HG02610 (cell line): ENCODE measurements around the gene ACP5.
"Not testable (repeated sequence)": the region's sequence is repeated elsewhere in the genome, so short reads cannot be mapped to it uniquely, and the experiment has no call there.

Experiments used
- ATAC-seq: cut with Tn5 transposase; IDR thresholded peaks from one replicate; pipeline ENCODE4 v1.9.1; 2021; ENCODE audit warnings: mild to moderate bottlenecking, moderate library complexity; ENCODE audit not compliant: unreplicated experiment

ACP5 gene

DNA sequence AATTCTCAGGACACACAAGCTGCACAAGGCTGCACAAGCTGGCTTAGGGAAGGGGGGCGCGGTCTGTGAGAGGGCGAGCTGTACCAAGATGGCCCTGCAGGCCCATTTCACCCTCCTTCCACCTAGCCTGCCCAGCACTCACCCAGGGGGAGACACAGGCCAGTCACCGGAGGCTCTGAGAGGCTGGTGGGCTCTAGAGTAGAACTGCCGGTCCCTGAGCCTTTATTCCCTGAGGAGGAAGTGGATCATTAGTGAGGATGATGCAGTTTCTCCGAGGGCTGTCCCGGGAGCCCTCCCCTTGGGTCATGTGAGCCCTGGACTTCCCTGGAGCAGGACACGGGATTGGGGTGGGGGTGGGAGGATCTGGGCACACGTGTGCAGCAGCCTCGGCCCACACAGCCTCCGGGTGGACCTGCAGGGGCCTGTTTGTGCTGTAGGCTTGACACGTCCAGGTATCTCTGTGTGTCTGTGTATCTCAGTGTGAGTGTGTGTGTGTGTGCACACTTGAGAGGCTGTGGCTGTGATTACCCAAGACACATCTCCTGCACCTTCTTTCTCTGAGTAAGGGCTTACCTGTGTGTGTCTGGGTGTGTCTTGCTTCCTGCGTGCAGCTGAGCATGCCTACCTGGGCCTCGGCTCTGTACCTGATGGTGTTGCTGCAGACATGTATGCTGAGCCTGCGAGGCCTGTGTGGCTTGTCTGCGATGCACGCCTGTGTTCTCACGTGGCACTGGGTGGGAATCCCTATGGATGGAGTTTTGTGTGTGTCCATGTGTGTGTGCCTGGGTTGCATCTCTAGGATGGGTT is at the start of gene ACP5:
ACP5 (minus strand) TSS at position 195 of the 807 bp plus-strand sequence. CDS start 328 bp downstream, outside the sequence.
- ATAC-seq = no peak

- no peak for ATAC-seq
These were observed 48.8 kb upstream of the ACP5 start for GRCh38 chr19:11626252-11626651.

- no peak for ATAC-seq
These were observed 46.6 kb upstream of the ACP5 start for GRCh38 chr19:11624069-11624463.

- ATAC-seq = not testable (repeated sequence)
These were observed 45.0 kb upstream of the ACP5 start for GRCh38 chr19:11622401-11622800.

DNA sequence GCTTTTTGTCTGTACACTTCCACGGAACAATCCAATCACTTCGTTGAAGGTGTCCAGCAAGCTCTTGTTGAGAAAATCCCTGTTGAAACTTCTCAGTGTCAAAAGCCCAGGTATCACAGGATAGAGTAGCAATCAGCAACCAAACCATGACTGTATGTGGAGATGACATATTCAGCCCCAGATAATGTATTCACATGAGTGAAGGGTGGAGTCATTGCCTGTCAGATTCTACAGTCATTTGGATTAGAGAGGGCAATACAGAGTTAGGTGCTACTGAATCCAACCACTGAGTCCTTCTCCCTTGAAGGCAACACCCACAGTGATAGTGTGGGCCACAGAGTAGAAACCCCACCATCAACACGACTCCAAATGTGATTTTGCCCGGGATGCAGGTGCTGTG is 43.1 kb upstream of the ACP5 start:
- no peak for ATAC-seq

- ATAC-seq = no peak
These were observed 40.0 kb upstream of the ACP5 start for GRCh38 chr19:11617180-11618062.

DNA sequence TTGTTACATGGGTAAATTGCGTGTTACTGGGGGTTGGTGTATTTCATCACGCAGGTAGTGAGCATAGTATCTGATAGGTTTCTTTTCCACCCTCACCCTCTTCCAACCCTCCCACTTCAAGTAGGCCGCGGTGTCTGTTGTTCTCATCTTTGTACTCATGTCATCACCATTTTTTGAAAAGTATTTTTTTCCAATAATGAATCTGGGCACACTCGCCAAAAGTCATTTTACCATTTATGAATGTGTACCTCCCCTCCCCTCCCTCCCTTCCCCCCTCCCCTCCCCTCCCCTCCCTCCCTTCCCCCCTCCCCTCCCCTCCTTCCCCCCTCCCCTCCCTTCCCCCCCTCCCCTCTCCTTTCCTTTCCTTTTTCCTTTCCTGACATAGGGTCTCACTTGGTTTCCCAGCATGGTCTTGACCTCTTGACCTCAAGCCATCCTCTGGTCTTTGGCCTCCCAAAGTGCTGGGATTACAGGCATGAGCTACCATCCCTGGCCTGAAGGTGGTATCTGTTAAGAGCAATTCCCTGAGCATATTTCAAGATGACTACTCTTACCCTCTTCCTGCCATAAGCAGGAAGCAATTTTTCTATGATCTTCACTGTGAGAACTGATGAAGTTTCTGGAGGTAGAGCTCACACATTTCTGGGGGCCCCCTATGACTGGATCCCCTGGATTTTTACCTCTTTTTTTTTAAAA is 35.5 kb upstream of the ACP5 start:
- ATAC-seq = no peak

- ATAC-seq = no peak
These were observed 34.3 kb upstream of the ACP5 start for GRCh38 chr19:11611730-11612129.

DNA sequence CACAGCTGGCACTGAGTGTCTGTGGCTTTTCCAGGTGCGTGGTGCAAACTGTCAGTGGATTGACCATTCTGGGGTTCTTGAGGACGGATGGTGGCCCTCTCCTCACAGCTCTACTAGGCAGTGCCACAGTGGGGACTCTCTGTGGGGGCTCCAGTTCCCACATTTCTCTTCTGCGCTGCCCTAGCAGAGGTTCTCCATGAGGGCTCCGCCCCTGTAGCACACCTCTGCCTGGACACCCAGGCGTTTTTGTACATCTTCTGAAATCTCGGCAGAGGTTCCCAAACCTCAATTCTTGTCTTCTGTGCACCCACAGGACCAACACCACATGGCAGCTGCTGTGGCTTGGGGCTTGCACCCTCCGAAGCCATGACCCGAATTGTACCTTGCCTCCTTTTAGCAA is 29.0 kb upstream of the ACP5 start:
- ATAC-seq = no peak

- ATAC-seq = not testable (repeated sequence)
These were observed 22.3 kb upstream of the ACP5 start for GRCh38 chr19:11599704-11600103.

DNA sequence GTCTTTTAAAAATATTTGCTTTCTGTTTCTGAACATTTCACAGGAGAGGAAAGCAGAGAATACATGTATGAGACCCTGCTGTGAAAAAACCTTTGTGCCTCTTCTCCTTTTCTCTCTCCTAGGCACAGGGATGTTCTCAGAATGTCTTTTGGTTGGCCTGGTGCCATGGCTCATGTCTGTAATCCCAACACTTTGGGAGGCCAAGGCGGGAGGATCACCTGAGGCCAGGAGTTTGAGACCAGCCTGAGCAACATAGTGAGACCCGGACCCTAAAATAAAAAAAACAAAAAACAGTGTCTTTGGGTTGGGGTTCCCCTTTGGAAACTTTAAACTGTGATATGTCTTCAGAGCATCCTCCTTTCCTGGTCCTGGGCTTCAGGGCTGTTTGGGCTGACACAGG is 21.3 kb upstream of the ACP5 start:
- ATAC-seq = no peak

DNA sequence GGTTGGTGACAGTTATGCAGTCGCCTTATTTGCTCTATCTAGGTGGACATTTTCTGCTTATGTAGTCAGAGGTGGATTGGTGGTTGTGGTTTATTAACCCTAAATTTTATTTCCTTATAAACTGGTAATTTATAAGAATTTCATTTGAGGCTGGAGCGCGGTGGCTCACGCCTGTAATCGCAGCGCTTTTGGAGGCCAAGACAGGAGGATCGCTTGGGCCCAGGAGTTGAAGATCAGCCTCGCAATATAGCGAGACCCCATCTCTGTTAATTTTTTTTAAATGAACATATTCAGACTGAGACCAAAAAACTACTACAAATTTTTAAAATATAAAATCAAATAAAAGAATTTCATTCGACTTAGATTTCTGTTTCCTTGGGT is 20.6 kb upstream of the ACP5 start:
- no peak for ATAC-seq

DNA sequence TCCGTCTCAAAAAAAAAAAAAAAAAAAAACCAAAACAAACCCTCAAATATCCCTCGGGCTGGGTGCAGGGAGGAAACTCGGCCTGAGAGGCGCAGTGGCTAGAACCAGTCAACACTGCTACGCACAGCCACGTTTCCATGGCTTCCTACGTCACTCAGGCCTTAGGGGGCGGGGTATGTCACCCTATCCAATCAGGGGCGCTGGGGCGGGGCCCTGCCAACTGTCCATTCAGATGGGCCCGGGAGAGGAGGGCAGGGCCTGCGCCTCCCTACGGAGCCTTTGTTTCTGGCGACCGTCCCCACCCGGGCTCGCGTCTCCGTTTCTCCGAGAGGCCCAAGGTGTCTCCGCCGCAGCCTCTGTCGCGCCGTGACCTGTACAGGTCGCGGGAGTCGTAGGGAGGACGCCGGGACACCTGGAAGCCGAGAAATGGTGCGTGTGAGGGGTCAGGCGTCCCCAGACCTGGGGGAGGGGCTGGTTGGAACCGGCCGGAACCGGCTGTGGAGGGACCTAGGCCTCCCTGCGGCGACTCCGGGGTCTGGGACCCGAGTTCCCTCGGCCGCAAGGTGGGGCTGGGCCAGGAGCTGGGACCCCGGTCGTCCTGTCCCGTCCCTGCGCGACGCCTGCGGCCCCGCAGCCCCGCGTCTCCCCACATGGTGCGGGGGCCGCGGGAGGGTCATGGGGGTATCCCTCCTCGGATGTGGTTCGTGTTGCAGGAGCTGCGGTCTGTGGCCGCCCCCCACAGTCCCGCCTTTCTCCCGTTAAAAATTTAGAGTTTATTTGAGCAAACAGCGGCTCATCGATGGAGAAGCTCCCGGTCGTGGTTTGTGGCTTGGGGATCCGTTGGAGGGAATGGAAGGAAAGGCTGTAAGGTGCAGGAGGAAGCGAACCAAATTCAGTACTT is 20.0 kb upstream of the ACP5 start, which contains the start of gene ZNF627:
ZNF627 (plus strand) TSS at position 282 of the 901 bp plus-strand sequence; CDS start at position 427, 145 bp downstream.
- peak; percentile 93 for ATAC-seq

- no peak for ATAC-seq
These were observed 18.7 kb upstream of the ACP5 start for GRCh38 chr19:11596156-11596555.

DNA sequence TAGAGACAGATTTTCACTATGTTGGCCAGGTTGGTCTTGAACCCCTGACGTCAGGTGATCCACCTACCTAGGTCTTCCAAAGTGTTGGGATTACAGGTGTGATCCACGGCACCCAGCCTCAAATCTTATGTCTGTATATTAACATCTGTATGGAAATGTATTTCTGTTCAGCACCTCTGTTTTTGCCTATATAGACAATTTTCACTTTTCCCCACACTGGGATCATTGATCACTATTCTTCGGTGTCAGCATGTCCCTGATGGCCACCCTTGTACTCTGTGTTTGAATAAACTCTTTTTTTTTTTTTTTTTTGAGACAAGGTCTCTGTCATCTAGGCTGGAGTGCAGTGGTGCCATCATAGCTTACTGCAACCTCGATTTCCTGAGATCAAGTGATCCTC is 16.6 kb upstream of the ACP5 start:
- ATAC-seq = no peak

GRCh38 chr19:11587975-11588631 is 10.7 kb upstream of the ACP5 start:
- ATAC-seq = no peak

DNA sequence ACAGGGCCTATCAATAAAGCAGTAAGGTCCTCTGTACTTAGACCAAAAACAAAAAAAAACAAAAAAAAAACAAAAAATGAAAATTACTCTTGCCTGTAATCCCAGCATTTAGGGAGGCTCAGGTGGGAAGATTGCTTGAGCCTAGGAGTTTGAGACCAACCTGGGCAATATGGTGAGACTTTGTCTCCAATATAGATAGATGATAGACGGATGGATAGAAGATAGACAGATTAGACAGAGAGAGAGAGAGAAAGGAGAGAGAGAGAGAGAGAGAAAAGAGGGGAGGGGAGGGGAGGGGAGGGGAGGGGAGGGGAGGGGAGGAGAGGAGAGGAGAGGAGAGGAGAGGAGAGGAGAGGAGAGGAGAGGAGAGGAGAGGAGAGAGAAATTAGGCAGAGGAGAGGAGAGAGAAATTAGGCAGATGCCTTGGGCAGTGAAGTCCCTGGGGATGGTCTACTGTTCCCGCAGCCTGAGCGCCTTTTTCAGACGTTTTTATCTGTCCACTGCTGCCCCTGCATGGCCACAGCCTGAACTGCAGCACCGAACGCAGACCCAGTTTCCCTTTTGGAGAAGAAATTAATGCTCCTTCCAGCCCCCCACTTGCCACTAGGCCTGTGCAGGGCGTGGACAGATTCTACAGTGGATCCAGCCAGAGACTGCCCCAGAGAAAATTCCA is 10.0 kb upstream of the ACP5 start:
- ATAC-seq = no peak

DNA sequence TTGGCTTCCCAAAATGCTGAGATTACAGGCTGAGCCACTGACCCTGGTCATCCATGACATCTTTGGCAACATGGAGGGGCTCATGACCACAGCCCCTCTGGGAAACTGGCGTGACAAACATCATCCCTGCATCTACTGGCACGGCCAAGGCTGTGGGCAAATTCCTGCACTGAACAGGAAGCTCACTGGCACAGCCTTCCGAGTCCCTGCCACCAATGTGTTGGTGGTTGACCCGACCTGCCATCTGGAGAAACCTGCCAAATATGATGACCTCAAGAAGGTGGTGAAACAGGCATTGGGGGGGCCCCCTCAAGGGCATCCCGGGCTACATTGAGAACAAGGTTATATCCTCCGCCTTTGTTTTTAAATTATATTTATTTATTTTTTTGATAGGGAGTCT is 8.9 kb upstream of the ACP5 start:
- no peak for ATAC-seq

GRCh38 chr19:11581740-11582139 is 4.3 kb upstream of the ACP5 start:
- ATAC-seq = peak; percentile 64
